GM18498 (cell line): ENCODE measurements around the gene LMNTD2.
A peak's percentile ranks its signal among the peaks of the same experiment; 100 is the strongest.
"Not testable (repeated sequence)": the region's sequence is repeated elsewhere in the genome, so short reads cannot be mapped to it uniquely, and the experiment has no call there.

Source experiments
- ATAC-seq: cut with Tn5 transposase; IDR thresholded peaks from one replicate; pipeline ENCODE4 v1.9.1; 2021; ENCODE audit warnings: mild to moderate bottlenecking, moderate library complexity; ENCODE audit not compliant: unreplicated experiment

LMNTD2 gene

DNA sequence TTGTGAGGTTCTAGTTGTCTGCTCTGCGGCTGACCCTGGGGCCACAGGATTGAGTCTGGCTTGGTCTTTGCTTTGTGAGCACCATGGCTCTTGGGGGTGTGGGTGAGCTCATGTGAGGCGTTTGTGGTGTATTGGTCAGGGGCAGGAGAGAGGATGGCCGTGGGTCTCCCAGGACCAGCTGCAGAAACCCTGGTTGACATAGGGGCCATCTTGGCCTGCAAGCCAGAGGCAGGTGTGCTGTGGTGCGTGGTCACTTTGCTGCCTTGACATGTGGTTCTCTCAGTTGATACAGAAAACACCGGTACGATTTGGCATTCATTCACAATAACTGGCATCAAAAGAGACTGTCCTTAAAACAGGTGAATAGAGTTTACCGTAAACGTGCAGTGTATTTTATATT lies 27.0 kb upstream of the LMNTD2 start:
- ATAC-seq: no peak

DNA sequence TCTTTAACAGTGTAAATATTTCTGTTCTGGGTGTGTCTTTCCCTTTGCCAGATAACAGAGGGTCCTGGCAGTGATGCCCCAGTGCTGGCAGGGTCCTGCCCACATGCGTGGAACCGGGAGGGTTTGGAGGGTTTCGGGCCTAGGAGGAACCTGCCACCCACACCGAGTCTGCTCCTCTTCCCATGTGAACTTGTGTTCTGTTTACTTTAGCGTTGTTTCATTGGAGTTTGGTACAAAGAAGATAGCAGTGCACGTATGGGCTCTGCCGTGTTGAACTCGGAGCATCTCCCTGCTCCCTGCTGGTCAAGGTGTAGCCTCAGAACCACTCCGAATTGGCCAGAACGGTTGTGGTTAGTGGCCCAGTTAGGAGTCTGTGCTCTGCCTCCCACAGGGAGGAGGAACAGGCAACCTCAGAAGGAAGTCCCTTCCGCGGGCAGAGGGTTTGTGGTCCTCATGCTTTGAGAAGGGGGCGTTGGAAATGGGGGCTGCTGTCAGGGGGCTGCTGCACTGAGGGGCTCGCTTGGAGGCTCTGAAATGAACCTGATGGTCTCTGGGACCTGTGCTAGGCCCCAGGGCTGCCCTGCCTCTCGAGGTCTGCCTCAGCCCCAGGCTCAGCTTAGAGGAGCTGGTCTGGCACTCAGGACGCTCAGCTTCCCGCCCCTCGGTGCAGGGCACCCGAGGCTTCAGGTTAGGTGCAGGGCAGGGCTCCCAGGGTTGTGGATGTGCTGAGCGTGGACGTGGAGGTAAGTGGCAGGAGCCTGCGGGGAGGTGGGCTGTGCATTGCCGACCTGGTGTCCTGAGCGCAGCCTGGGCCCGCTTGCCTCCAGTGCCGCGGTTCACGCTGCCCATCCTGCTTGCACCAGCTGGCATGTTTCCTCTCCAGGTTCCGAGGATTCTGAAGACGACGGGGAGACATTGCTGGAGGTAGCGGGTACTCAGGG lies 26.1 kb upstream of the LMNTD2 start:
- no peak for ATAC-seq

- ATAC-seq: no peak
Observed at GRCh38 chr11:584287-584686, 23.7 kb upstream of the LMNTD2 start.

- ATAC-seq: no peak
Observed at GRCh38 chr11:581752-582151, 21.2 kb upstream of the LMNTD2 start.

- ATAC-seq: no peak
Observed at GRCh38 chr11:581342-581741, 20.8 kb upstream of the LMNTD2 start.

DNA sequence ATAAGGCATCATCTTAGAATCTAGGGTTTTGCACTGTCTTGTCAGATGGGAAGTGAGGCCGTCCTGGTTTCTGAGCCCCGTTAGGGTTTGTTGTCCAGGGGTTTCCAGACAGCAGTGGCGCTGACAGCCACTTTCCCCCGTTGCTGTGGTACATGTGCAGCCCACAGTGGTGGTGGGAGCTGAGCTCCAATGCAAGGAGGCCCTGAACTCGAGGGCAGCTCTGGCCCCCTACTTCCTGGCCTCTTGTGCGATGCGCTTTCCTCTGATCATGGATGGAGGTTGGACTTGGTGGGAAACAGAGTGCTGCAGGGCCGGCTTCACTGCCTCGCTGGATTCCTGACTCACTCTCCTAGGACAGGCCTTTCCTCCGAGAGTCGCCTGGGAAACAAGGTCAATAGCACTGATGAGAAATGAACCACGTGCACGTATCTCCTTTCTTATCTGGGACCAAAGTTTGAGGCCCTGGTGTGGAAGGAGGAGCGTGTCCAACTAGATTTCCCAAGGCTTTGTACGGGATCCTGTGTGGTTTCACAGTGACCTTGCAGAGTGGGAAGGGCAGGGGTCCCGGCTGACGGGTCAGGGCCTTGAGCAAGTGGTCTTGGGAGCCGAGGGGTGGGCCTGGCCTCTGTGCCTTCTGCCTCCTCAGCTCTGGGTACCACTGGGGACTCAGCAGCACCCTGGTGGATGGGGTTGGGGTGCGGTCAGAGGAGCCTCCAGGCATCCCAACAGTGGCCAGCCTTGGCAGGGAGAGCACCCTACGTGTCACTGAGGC lies 19.5 kb upstream of the LMNTD2 start:
- no peak for ATAC-seq

- ATAC-seq: no peak
Observed at GRCh38 chr11:578276-579035, 17.9 kb upstream of the LMNTD2 start.

DNA sequence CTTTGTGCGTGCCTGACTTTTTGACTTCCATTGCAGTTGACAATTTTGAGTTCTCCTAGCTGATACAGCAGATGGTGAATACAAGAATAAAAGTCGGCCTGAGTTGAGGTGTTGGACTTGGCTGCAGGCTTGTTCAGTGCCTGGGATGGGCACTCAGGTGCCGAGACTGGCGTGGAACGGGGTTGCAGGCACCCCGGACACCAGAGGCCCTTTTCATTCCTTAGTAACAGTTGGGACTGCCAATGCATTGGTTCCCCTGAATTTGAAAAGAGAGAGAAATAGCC lies 17.0 kb upstream of the LMNTD2 start:
- ATAC-seq: no peak

DNA sequence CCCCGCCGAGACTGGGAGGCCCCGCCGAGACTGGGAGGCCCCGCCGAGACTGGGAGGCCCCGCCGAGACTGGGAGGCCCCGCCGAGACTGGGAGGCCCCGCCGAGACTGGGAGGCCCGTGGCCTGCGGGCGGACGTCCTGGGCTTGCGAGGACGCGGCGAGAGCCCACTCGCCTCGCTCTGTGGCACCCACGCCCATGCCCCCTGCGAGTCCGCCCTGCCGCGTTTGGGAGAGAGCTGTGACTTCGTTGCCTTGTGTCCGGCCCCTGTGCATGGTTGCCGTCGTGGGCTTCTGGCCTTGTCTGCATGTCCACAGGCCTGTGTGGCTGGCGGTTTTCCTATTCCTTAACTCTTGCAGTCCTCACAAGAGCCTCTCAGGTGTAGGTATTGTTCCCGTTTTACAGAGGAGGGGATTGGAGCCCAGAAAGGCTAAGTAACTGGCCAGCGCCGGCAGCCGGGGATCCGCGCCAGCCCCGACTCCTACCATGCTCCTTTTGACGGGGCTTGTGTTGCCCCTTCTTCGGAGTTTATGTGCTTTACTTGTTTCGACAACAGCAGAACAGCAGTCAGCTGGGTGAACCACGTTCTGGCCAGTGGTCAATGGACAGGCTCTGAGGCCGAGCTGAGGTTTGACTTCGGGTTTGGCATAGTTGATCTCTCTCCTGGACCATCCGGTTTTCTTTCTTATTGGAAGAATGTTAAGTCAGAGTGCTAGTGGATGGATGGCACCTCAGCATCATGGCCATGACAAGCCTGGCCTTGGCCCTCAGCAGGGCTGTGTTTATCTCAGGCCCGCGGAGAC lies 16.5 kb upstream of the LMNTD2 start:
- ATAC-seq: no peak

DNA sequence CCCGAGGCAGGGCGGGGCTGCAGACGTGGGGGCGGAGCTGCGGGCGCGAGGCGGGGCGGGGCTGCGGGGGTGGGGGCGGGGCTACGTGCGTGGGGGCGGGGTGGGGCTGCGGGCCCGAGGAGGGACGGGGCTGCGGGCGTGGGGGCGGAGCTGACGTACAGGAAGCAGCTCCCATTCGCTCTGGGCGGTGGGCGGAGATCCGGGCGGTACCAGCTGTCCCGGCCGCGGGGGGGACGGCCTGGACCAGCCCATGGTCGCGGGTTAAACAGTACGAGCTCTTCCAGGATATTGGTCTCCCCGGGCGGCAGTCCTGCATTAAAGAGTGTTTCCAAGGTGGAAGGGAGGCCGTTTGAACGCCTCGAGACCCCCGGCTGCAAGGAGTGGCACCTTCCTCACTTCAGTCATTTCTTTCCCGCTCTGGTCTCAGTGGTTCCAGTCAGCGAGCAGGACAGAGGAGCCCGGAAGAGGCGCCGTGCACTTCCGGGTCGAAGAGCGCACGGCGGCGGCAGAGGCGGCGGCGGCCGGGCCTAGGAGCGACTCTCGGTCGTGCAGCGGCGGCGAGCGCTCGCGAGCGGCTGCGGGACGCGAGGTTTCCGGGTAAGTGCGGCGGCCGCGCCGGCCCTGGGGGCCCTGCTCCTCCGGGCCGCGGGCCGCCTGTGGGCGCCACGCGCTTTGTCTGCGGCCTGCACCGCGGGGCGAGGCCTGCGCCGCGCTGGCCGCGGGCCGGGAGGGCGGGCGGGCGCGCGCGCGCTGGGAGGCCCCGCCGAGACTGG lies 15.6 kb upstream of the LMNTD2 start, which contains the start of gene PHRF1:
PHRF1 (plus strand) TSS at position 475 of the 773 bp plus-strand sequence. CDS start 5,043 bp downstream, outside the sequence.
- peak; percentile 83 for ATAC-seq

DNA sequence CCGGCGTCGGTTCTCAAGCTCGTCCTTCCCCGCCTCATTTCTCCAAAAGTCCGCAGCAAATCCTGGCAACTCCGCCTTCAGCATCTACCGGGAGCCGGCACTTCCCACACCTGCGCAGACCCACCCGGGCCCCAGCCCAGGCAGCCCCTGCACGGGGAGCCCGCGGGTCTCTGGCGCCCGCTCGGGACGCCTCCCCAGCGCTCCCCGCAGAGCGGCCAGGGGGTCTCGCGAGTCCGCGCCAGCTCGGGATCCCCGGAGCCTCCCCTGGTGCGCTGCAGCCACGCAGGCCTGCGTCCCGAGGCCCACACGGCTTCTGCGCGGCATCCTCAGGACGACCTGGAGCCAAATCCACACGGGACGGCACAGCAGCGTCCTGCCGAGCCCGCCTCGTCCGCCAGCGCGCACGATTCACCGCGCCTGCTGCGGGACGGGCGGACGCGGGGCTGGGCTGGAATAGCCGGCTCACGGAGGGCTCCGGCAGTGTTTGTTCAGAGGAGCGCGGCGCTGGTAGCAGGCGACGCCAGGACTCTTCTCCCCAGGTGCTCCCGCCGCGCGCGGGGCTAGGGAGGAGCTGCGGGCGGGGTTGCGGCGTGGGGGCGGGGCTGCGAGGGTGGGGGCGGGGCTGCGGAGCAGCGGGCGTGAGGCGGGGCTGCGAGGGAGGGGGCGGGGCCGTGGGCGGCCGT lies 14.9 kb upstream of the LMNTD2 start:
- ATAC-seq: peak; percentile 40

DNA sequence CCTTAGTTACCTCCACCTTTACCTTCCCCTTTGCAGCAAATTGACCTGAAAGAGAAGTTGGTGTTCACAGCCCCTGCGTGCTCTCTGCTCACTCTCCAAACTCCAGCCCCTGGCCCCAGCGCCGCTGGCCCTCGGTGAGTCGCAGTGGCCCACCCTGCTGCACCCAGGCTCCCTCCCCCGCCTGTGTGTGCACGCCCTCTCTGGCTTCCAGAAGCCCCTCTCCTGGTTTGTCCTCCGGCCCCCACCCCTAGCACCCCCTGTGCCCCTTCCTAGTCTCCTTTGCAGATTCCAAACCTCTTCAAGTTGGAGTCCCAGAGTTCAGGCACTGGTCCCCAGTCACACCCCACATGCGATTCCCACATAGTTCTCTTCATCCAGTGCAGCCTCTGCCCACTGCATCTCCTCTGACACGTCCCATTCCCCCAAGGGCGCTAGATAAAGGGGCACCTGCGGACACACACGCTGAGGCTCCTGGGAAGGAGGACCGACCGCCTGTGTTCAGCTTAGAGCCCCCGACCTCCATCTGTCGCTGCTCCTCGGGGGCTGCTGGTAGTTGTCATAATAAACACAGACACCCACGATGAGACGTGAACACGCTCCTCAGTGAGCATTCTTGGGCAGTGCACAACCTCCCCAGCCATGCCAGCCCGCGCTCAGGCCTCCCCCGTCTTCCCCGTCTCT lies 14.2 kb upstream of the LMNTD2 start:
- ATAC-seq: no peak

DNA sequence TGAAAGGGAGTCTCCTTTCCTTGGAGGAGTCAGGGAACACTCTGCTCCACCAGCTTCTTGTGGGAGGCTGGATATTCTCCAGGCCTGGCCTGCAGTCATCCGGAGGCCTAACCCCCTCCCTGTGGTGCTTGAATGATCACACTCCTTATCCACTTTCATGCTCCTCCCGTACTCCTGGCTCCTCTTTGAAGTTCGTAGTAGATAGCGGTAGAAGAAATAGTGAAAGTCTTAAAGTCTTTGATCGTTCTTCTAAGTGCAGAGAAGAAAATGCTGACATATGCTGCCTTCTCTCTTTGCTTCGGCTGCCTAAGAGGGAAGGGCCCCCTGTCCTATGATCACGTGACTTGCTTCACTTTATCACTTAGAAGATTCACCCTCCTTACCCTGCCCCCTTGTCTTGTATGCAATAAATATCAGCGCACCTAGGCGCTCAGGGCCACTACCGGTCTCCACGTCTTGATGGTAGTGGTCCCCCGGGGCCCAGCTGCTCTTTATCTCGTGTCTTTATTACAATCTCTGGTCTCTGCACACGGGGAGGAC lies 13.6 kb upstream of the LMNTD2 start:
- ATAC-seq: not testable (repeated sequence)

- ATAC-seq: no peak
Observed at GRCh38 chr11:573146-573759, 12.7 kb upstream of the LMNTD2 start.

GRCh38 chr11:571802-572185 lies 11.3 kb upstream of the LMNTD2 start:
- ATAC-seq: no peak

- ATAC-seq: no peak
Observed at GRCh38 chr11:569158-569885, 8.8 kb upstream of the LMNTD2 start.
